ENCODE results near the gene C10orf71.

GRCh38 chr10:49252313-49253034 is 46.5 kb upstream of the C10orf71 start:
- no peak for TF ChIP-seq CTCF (IDR thresholded peaks at IDR 0.05)
- no peak for TF ChIP-seq POLR2A (IDR thresholded peaks at IDR 0.05)

All from heart left ventricle (tissue), 13 donors.